Raji (cell line): ENCODE measurements around the gene CDC27.

Experiments used
- POLR2A ChIP-seq: IDR thresholded peaks from 2 replicates; pipeline ENCODE4 v1.6.1; 2011; ENCODE audit warnings: low read depth, low read length, control low read depth; ENCODE audit not compliant: insufficient read depth

CDC27 gene

DNA sequence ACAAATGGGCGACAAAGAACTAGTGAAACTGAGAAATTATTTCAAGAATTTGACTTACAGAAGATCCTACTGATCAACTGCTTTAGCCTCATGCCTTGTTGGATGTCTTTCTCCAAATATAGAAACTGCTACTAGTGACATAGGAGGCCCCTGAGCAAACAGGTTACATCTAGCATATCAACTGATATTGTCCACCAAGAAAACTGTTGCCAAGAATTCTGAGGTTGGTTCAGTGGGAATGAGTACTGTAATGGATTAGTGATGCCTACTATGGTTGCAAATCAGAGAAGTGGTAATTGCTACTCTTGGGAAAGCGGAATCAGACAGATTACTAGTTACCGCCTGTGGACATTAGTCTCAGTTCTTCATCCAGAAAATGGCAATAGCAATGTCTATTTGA lies 10.0 kb downstream of the CDC27 start:
- TF ChIP-seq POLR2A = no peak

- no peak for TF ChIP-seq POLR2A
Observed at GRCh38 chr17:47177261-47177660, 11.8 kb downstream of the CDC27 start.

- TF ChIP-seq POLR2A = no peak
Observed at GRCh38 chr17:47176389-47176826, 12.7 kb downstream of the CDC27 start.

DNA sequence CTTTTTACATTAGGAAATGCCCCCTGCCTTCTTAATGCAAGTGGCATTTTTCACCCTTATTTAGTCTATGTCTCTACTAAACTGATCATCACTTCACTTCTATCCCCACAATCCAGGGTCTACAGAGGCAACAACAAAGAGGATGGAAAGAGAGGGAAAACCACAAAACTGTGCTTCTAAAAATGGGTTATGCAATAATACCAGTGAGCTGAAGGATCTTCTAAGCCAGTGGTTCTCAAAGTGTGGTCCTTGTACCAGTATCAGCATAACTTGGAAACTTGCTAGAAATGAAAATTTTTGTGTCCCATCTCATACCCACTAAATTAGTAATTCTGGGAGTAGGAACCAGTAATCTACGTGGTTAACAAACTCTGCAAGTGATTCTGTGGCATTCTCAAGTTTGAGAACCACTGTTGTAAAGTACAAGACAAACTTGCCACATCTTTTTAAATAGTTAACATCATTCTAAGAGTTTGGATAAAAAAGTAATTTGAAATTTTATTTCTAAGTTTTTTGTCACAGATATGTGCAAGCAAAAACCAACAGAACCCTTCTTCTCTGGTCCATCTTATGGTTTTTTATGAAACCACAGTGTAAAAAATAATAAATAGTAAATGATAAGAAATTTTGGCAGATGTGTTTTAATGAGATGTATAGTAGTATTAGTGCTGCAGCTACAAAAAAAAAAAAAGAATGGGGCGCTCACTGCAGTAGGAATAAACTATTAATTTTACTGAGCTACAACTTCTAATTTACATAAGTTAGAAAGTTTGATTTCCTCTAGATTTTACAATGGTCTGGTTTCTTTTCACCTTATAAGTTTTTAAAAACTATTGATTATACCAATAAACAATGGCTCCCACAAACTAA lies 16.2 kb downstream of the CDC27 start:
- no peak for TF ChIP-seq POLR2A

- no peak for TF ChIP-seq POLR2A
Observed at GRCh38 chr17:47170710-47171109, 18.4 kb downstream of the CDC27 start.

- TF ChIP-seq POLR2A = no peak
Observed at GRCh38 chr17:47165137-47165536, 24.0 kb downstream of the CDC27 start.

- no peak for TF ChIP-seq POLR2A
Observed at GRCh38 chr17:47164263-47164662, 24.8 kb downstream of the CDC27 start.

DNA sequence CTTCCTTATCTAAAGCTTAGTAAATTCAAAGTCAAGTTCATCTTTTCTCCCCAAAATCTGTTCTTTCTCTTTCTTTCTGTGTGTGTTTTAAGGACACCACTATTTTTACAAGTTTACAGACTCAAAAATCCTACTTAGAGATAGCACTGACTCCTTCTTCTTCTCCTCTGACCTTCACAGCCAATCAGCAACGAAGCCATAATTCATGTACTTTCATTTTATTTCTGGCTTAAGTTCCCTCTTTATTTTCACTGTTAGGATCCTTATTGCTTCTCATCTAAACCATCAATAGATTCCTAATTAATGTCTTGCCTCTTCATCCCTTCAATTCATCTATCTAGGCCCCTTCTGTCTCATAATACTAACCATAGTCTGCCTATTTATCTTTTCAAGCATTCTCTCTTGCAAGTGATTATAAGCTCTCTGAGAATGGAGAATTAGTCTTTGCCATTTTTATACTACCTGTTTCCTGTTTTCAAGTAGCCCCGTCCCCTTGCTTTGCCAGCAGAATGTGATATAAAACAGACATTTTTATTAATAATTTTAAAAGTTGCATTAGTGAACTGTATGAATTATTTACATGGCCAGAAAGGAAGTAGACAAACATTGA lies 27.0 kb downstream of the CDC27 start:
- TF ChIP-seq POLR2A = no peak

DNA sequence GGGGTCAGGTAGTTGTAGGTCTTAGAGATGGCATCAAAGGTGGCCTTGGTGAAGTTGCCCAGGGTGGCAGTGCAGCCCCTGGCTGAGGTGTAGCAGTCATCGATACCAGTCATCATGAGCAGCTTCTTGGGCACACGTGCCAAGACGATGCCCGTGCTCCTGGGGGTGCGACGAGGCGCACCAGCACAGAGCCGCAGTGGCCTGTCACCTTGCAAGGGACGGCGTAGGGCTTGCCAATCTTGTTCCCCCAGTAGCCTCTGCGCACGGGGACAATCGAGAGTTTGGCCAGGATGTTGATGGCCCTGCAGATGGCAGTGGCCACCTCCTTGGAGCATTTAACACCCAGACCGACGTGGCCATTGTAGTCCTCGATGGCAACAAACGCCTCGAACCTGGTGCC lies 29.8 kb downstream of the CDC27 start:
- no peak for TF ChIP-seq POLR2A

GRCh38 chr17:47145351-47145750 lies 43.7 kb downstream of the CDC27 start:
- no peak for TF ChIP-seq POLR2A

GRCh38 chr17:47135235-47135634 lies 53.9 kb downstream of the CDC27 start:
- TF ChIP-seq POLR2A = no peak

DNA sequence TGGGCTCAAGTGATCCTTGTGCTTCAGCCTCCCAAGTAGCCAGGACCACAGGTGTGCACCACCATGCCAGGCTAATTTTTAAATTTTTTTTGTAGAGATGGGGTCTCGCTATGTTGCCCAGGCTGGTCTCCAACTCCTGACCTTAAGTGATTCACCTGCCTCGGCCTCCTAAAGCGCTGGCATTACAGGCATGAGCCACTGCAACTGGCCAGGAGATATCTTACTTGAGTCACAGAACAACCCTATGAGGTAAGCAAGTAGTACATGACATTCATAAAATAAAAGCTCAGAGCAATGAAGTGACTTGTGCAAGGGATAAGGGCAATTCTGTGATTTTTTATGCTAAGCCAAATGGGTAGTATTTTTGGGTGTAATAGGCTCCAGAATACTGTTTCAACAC lies 57.3 kb downstream of the CDC27 start:
- no peak for TF ChIP-seq POLR2A

GRCh38 chr17:47120521-47121095 lies 68.5 kb downstream of the CDC27 start:
- TF ChIP-seq POLR2A = no peak

DNA sequence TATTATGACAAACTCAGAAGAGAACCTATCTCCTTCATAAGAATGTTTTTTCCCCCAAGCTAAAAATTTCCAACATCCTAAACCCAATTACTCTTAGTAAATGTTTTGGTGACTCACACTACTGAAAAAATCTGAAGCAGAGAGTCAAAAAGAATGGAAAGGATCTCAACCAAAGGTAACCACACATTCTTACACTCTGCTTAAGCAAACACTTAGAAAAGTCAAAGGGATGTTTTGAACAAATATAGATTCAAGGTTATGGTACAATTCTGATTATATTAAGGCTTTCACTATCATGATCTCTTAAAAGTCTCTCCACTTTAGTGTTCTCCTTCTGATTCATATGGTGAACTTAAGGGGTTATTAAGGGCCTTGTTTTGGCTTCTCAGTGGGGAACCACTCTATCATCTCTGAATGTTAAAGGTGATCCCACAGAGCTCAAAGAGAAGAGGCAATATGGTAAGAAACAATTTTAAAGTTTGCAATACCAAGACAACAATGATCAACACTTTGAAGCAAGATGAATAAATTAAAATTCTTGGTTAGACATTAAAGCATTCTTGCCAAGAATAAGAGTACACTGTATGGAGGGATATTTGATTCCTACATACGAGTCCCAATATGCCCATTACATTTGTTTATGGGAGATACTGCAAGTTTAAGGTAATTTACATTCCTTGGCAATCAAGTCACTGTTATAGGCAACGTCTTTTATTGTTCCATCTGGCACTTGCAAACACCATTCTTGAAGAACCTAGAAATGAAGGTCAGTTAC lies 69.2 kb downstream of the CDC27 start:
- TF ChIP-seq POLR2A = no peak

DNA sequence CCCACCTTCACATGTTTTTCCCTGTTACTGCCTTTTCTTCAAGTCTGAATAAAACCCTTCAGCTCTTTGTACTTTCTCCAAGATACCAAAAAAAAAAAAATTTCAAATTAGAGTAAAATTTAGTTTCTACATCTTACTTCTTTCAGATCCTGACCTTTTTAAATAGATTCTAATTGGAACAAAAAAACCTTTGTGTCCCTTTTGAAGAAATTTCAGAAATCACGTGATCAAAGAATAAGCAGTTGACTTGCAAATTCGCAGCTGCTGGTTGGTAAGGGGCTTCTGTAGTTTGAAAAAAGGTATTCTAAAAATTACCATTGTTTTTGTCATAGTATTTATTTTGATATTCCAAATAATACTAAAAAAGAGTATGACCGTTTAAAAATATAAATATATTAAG lies 71.7 kb downstream of the CDC27 start:
- TF ChIP-seq POLR2A = no peak
